Testis (tissue), 2 donors: ENCODE results near the gene OR4F17.
"Not testable (repeated sequence)": the region's sequence is repeated elsewhere in the genome, so short reads cannot be mapped to it uniquely, and the experiment has no call there.

Experiments used
- POLR2A ChIP-seq: fragments of 450-650 bp; IDR thresholded peaks from one replicate; pipeline ENCODE4 v1.6.1; 2017; ENCODE audit warnings: antibody characterized with exemption, mild to moderate bottlenecking, moderate library complexity
- TF ChIP-seq, protein P1 (sequence below), 3 experiments: fragments of 450-650 bp in 2 of 3; fragments of 200-600 bp in 1 of 3; sonication (generic) in 1 of 3; IDR thresholded peaks; one replicate each; pipeline ENCODE4 v1.5.1; 2016 to 2019; ENCODE audit warnings: antibody characterized with exemption in 3 of 3, mild to moderate bottlenecking in 2 of 3, moderate library complexity in 1 of 3

DNA sequence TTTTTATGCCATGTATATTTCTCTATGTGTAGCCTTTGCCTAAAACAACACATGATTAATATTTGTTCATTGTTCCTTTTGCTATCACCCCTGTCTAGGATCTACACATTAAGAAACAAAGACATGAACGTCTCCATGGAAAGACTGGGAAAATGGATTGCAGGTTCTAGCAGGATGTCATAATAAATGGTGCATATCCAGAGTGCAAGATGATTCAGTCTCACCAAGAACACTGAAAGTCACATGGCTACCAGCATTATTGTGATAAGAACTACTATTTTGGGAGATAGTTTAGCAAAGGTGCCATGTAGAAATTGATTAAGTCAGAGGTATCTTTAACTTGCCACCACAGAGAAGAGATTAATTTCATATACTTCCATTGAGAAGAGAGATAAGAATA lies 12.1 kb upstream of the OR4F17 start:
- TF ChIP-seq POLR2A = not testable (repeated sequence)
- TF ChIP-seq, protein P1, sequence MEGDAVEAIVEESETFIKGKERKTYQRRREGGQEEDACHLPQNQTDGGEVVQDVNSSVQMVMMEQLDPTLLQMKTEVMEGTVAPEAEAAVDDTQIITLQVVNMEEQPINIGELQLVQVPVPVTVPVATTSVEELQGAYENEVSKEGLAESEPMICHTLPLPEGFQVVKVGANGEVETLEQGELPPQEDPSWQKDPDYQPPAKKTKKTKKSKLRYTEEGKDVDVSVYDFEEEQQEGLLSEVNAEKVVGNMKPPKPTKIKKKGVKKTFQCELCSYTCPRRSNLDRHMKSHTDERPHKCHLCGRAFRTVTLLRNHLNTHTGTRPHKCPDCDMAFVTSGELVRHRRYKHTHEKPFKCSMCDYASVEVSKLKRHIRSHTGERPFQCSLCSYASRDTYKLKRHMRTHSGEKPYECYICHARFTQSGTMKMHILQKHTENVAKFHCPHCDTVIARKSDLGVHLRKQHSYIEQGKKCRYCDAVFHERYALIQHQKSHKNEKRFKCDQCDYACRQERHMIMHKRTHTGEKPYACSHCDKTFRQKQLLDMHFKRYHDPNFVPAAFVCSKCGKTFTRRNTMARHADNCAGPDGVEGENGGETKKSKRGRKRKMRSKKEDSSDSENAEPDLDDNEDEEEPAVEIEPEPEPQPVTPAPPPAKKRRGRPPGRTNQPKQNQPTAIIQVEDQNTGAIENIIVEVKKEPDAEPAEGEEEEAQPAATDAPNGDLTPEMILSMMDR (IDR thresholded peaks at IDR 0.05) = not testable (repeated sequence)
